IMR-90 (cell line): ENCODE data around the gene H6PD. TPM values are rescaled to one million over a fixed set of nuclear protein-coding genes. Genes with fewer than 3 reads are reported as not detected.

Source experiments
- BHLHE40 ChIP-seq: fragments of 150-350 bp; IDR thresholded peaks from 2 replicates; pipeline ENCODE4 v1.6.1; 2016; ENCODE audit warnings: mild to moderate bottlenecking, low read depth, low read length
- FOS ChIP-seq: fragments of 150-350 bp; IDR thresholded peaks from 2 replicates; pipeline ENCODE4 v1.6.1; 2016; ENCODE audit warnings: low read depth, low read length
- SMC3 ChIP-seq: fragments of 150-350 bp; IDR thresholded peaks from 2 replicates; pipeline ENCODE4 v1.6.1; 2016; ENCODE audit warnings: low read depth, mild to moderate bottlenecking, antibody characterized with exemption, low read length, moderate library complexity
- polyA plus RNA-seq, 3 experiments: library from polyadenylated mRNA; depleted of rRNA; stranded (reverse); fragments of >200 nt; gene quantifications; 2 replicates each; pipeline ENCODE4 v1.2.3, GENCODE V29; 2012; ENCODE audit warnings: low replicate concordance in 1 of 3
- total RNA-seq: library from RNA; depleted of rRNA; stranded (reverse); fragments of >200 nt; gene quantifications from 2 replicates; pipeline ENCODE4 v1.2.3, GENCODE V29; 2012

Gene H6PD
- total and polyA plus RNA-seq, 2 of the 4 experiments (the other 2 are of a cell fraction), result 9.3 to 22.1 TPM

DNA sequence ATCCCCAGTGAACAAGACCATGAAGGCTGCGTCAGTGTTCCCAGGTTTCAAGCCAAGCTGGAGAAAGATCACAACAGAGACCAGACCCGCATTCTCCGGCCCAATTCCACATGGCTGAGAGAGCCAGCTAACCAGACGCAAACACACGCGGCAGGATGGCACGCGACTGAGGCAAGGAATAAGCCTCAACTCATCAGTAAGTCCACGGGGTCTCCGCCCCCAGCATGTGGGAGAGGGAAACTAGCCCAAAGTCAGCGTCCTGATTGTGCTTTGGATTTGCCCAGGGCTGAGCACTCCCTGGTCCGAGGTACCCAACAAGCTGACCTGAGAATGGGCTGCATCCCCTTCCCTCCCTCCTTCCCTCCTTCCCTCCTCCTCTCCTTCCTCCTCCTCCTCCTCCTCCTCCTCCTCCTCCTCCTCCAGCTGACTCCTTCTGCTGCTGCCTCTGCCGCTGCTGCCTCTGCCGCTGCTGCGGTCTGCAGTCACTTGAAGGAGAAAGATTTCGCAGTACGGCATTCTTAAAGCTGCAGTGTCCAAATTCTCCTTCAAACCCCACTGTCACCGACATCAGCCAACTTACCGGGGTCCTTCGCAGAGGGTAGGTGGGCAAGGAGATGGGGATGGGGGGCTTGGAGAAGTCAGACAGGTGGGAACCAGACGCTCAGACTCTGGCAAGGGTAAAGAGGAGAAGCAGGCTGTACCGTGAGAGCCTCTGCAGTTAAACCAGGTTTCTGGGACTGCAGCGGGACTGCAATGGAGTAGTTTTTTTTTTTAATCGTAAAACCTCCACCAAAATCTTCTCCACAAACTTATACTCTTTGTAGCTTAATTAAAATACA lies 33.0 kb upstream of the H6PD start (continued):
- TF ChIP-seq SMC3 (no peak), BHLHE40 (peak; percentile 95), FOS (peak; percentile 8; the same call in 1 of the 2 replicates)
